KMS-11 (cell line): ENCODE measurements around the gene TTLL13.
A peak's percentile ranks its signal among the peaks of the same experiment; 100 is the strongest.

Experiments
- H2AFZ ChIP-seq: fragments of 200-600 bp; sonication (generic); 2 replicates; pipeline ENCODE4 v1.6.1; 2016; ENCODE audit warnings: antibody characterized with exemption, mixed run types, low read depth
- H3K27ac ChIP-seq: fragments of 200-600 bp; sonication (generic); 2 replicates; pipeline ENCODE4 v1.6.1; 2016; ENCODE audit warnings: mild to moderate bottlenecking, mixed run types
- H3K27me3 ChIP-seq: fragments of 200-600 bp; sonication (generic); 2 replicates; pipeline ENCODE4 v1.6.1; 2017; ENCODE audit warnings: mild to moderate bottlenecking, low read depth, mixed run types, moderate library complexity; ENCODE audit not compliant: insufficient read depth
- H3K36me3 ChIP-seq: fragments of 200-600 bp; sonication (generic); 2 replicates; pipeline ENCODE4 v1.6.1; 2017; ENCODE audit warnings: mild to moderate bottlenecking, mixed run types; ENCODE audit not compliant: insufficient read depth
- H3K4me1 ChIP-seq: fragments of 200-600 bp; sonication (generic); 2 replicates; pipeline ENCODE4 v1.6.1; 2016; ENCODE audit warnings: mild to moderate bottlenecking, low read depth, mixed run types; ENCODE audit not compliant: poor library complexity, severe bottlenecking
- H3K4me2 ChIP-seq: fragments of 200-600 bp; sonication (generic); 2 replicates; pipeline ENCODE4 v1.7.0; 2016; ENCODE audit warnings: mild to moderate bottlenecking, mixed run types
- H3K4me3 ChIP-seq: fragments of 200-600 bp; sonication (generic); IDR thresholded peaks from 2 replicates; pipeline ENCODE4 v1.6.1; 2017; ENCODE audit warnings: low read depth, low read length, mixed read lengths; ENCODE audit not compliant: insufficient read depth
- H3K79me2 ChIP-seq: fragments of 200-600 bp; sonication (generic); 2 replicates; pipeline ENCODE4 v1.6.1; 2016; ENCODE audit warnings: low read depth, mixed run types; ENCODE audit not compliant: insufficient read depth
- H3K9ac ChIP-seq: fragments of 200-600 bp; sonication (generic); 2 replicates; pipeline ENCODE4 v1.6.1; 2016; ENCODE audit warnings: mild to moderate bottlenecking, mixed run types
- H4K20me1 ChIP-seq: fragments of 200-600 bp; sonication (generic); 2 replicates; pipeline ENCODE4 v1.6.1; 2016; ENCODE audit warnings: mild to moderate bottlenecking, mixed run types; ENCODE audit not compliant: insufficient read depth
- CTCF ChIP-seq: fragments of 200-600 bp; sonication (generic); conservative IDR thresholded peaks from 2 replicates; pipeline ENCODE4 v1.6.1; 2017; ENCODE audit warnings: low read depth, mild to moderate bottlenecking, antibody characterized with exemption, low read length, moderate library complexity, mixed read lengths

TTLL13 gene

GRCh38 chr15:90217671-90218394 lies 31.5 kb upstream of the TTLL13 start:
- no peaks in the 10 kb centered on the region for H3K36me3 ChIP-seq
- no peaks in the 10 kb centered on the region for H3K27me3 ChIP-seq
- no peaks in the 10 kb centered on the region for H4K20me1 ChIP-seq
- TF ChIP-seq CTCF = no peak
- no peak overlapping the region for H3K4me2 ChIP-seq
- H3K27ac ChIP-seq = no peak overlapping the region
- no peak overlapping the region for H3K9ac ChIP-seq
- no peaks in the 10 kb centered on the region for H3K79me2 ChIP-seq
- no peak overlapping the region for H3K4me3 ChIP-seq
- no peak overlapping the region for H2AFZ ChIP-seq
- H3K4me1 ChIP-seq = peaks cover 16% of the 10 kb centered on the region

- Histone ChIP-seq H2AFZ (no peak overlapping the region), H3K4me1 (peaks cover 16% of the 10 kb centered on the region), H3K27me3 (no peaks in the 10 kb centered on the region), H4K20me1 (no peaks in the 10 kb centered on the region), H3K4me2 (no peak overlapping the region), H3K9ac (no peak overlapping the region), H3K4me3 (no peak overlapping the region), H3K36me3 (no peaks in the 10 kb centered on the region), H3K79me2 (no peaks in the 10 kb centered on the region), H3K27ac (no peak overlapping the region)
- TF ChIP-seq CTCF = peak; percentile 73
These were observed 29.8 kb upstream of the TTLL13 start for GRCh38 chr15:90219421-90220141.

GRCh38 chr15:90221246-90221900 lies 28.0 kb upstream of the TTLL13 start:
- Histone ChIP-seq H3K36me3 (no peaks in the 10 kb centered on the region), H4K20me1 (no peaks in the 10 kb centered on the region), H3K27me3 (no peaks in the 10 kb centered on the region), H3K4me1 (peaks cover 10% of the 10 kb centered on the region), H3K4me2 (no peak overlapping the region), H2AFZ (no peak overlapping the region), H3K79me2 (no peaks in the 10 kb centered on the region), H3K4me3 (no peak overlapping the region), H3K9ac (no peak overlapping the region), H3K27ac (no peak overlapping the region)
- TF ChIP-seq CTCF = peak; percentile 45

- Histone ChIP-seq H3K4me3 (no peak overlapping the region), H3K79me2 (no peaks in the 10 kb centered on the region), H3K27me3 (no peaks in the 10 kb centered on the region), H3K4me2 (no peak overlapping the region), H3K27ac (no peak overlapping the region), H3K9ac (no peak overlapping the region), H3K4me1 (peaks cover 10% of the 10 kb centered on the region), H3K36me3 (no peaks in the 10 kb centered on the region), H2AFZ (no peak overlapping the region), H4K20me1 (no peaks in the 10 kb centered on the region)
- TF ChIP-seq CTCF = no peak
These were observed 26.8 kb upstream of the TTLL13 start for GRCh38 chr15:90222547-90222946.
